ENCODE data around the gene CIROP.
A peak's percentile ranks its signal among the peaks of the same experiment; 100 is the strongest.

CIROP gene

GRCh38 chr14:23093104-23093503 is 11.7 kb downstream of the CIROP start:
- no peak for DNase-seq

- DNase-seq, result no peak
Measured at GRCh38 chr14:23091294-23092225, 13.2 kb downstream of the CIROP start.

- DNase-seq, result no peak
Measured at GRCh38 chr14:23090254-23090636, 14.5 kb downstream of the CIROP start.

- no peak for DNase-seq
Measured at GRCh38 chr14:23089498-23090253, 15.1 kb downstream of the CIROP start.

GRCh38 chr14:23086565-23086964 is 18.2 kb downstream of the CIROP start:
- DNase-seq, result no peak

GRCh38 chr14:23085458-23085857 is 19.3 kb downstream of the CIROP start:
- no peak for DNase-seq

GRCh38 chr14:23080474-23080873 is 24.3 kb downstream of the CIROP start:
- DNase-seq, result no peak

- DNase-seq, result no peak
Measured at GRCh38 chr14:23079716-23080115, 25.1 kb downstream of the CIROP start.

- no peak for DNase-seq
Measured at GRCh38 chr14:23078692-23079116, 26.1 kb downstream of the CIROP start.

- no peak for DNase-seq
Measured at GRCh38 chr14:23077962-23078361, 26.8 kb downstream of the CIROP start.

GRCh38 chr14:23076785-23077408 is 27.9 kb downstream of the CIROP start:
- no peak for DNase-seq

GRCh38 chr14:23074906-23075305 is 29.9 kb downstream of the CIROP start:
- DNase-seq, result no peak

- no peak for DNase-seq
Measured at GRCh38 chr14:23071921-23072539, 32.8 kb downstream of the CIROP start.

- DNase-seq, result peak; percentile 62
Measured at GRCh38 chr14:23071244-23071920, 33.4 kb downstream of the CIROP start.

GRCh38 chr14:23070262-23071129 is 34.3 kb downstream of the CIROP start:
- no peak for DNase-seq

- DNase-seq, result no peak
Measured at GRCh38 chr14:23069413-23069806, 35.4 kb downstream of the CIROP start.

GRCh38 chr14:23068789-23069412 is 35.9 kb downstream of the CIROP start:
- peak; percentile 57 for DNase-seq

GRCh38 chr14:23067847-23068788 is 36.7 kb downstream of the CIROP start:
- DNase-seq, result no peak

Measured in T-helper 9 cell (primary cell).